ENCODE results near the gene CABYR.

- TF ChIP-seq CTCF (IDR thresholded peaks at IDR 0.05; ENCODE audit: low read length) (no peak), EZH2 (optimal IDR thresholded peaks at IDR 0.05; ENCODE audit: low read depth, low read length) (no peak)
Observed at GRCh38 chr18:24187689-24188088, 48.8 kb downstream of the CABYR start.

Data from MM.1S (cell line).